H1 (cell line): ENCODE data around the gene CD244.

Experiments
- EP300 ChIP-seq, 2 experiments: IDR thresholded peaks; 1 replicate in 1 of 2; 2 replicates in 1 of 2; pipeline ENCODE4 v1.6.1; 2011 to 2012; ENCODE audit warnings: low read depth in 2 of 2, low read length in 2 of 2, mild to moderate bottlenecking in 2 of 2, borderline replicate concordance in 1 of 2, inconsistent platforms in 1 of 2, moderate library complexity in 1 of 2
- EZH2 ChIP-seq: fragments of 200-600 bp; sonication (generic); IDR thresholded peaks from 2 replicates; pipeline ENCODE4 v1.7.1; 2012; ENCODE audit warnings: low read depth, mild to moderate bottlenecking, moderate library complexity, low read length, inconsistent platforms; ENCODE audit not compliant: severe bottlenecking
- POLR2AphosphoS5 ChIP-seq: IDR thresholded peaks from 2 replicates; pipeline ENCODE4 v1.6.1; 2011; ENCODE audit warnings: low read depth, low read length
- RAD21 ChIP-seq, 2 experiments: IDR thresholded peaks in 1 of 2; conservative IDR thresholded peaks in 1 of 2; 2 replicates each; pipeline ENCODE4 v1.6.1; 2011; ENCODE audit warnings: low read depth in 2 of 2, low read length in 2 of 2, improper control_type of control experiment in 1 of 2, inconsistent platforms in 1 of 2, mild to moderate bottlenecking in 1 of 2, moderate library complexity in 1 of 2
- ZNF274 ChIP-seq: IDR thresholded peaks from 2 replicates; pipeline ENCODE4 v1.7.0; 2012; ENCODE audit warnings: low read length, borderline replicate concordance; ENCODE audit errors: extremely low read depth

DNA sequence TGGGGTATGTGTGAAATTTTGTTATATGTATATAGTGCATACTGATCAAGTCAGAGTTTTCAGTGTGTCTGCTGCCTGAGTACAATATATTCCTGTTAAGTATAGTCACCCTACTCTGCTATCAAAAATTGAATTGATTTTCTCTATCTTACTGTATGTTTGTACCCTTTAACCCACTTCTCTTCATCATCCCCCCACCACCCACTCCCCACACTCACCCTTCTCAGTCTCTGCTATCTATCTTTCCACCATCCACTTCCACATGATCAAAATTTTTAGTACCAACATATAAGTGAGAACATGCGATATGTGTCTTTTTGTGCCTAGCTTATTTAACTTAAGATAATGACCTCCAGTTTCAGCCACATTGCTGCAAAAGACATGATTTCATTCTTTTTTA, 62.5 kb downstream of the CD244 start:
- TF ChIP-seq ZNF274 (no peak), EZH2 (no peak), RAD21 (IDR thresholded peaks at IDR 0.05 in 1 of 2, conservative IDR thresholded peaks at IDR 0.05 in 1 of 2; ENCODE audit: low read depth in 2 of 2, low read length in 2 of 2) (no peak), EP300 (IDR thresholded peaks at IDR 0.05; ENCODE audit: borderline replicate concordance in 1 of 2, low read depth in 2 of 2, low read length in 2 of 2) (no peak), POLR2AphosphoS5 (no peak)
